ENCODE data around the gene UBE2D2.

Gene UBE2D2

DNA sequence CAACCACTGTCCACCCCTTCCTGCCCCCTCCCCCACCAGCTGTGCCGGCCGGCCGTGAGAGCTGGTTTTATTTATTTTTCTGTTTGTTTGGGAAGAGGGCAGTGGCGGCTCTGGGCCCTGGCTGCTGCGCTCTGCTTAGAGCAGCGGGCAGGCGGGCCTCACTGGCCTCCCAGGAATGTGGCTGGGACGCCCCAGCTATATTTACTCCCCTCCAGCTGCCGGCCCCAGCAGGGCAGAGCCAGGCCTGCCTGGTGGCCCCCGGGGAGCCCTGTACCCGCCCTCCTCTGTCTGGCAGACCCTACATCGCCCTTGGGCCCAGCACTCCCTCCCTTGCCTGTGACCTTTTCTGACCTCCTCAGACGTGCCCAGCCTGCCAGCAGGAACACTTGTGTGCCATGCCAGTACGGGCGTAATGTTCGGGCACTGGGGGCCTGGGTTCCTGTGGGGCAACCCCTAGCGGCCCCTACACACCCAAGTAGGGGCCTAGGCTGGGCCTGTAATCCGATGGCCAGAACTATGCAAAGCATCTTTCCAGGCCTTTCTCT lies 94.7 kb downstream of the UBE2D2 start:
- Histone ChIP-seq H3K36me3 (ENCODE audit: control insufficient read depth, insufficient read depth, low read length) (no peaks in the 10 kb centered on the region), H3K27me3 (ENCODE audit: control insufficient read depth, insufficient read depth, low read length) (no peaks in the 10 kb centered on the region), H3K9me3 (ENCODE audit: control insufficient read depth, insufficient read depth, low read length) (no peaks in the 10 kb centered on the region), H3K4me1 (ENCODE audit: control insufficient read depth, insufficient read depth, low read length) (peaks cover 45% of the 10 kb centered on the region), H3K9ac (ENCODE audit: low read depth, low read length) (no peak overlapping the region), H3K4me3 (ENCODE audit: low read depth, low read length) (no peak overlapping the region)

DNA sequence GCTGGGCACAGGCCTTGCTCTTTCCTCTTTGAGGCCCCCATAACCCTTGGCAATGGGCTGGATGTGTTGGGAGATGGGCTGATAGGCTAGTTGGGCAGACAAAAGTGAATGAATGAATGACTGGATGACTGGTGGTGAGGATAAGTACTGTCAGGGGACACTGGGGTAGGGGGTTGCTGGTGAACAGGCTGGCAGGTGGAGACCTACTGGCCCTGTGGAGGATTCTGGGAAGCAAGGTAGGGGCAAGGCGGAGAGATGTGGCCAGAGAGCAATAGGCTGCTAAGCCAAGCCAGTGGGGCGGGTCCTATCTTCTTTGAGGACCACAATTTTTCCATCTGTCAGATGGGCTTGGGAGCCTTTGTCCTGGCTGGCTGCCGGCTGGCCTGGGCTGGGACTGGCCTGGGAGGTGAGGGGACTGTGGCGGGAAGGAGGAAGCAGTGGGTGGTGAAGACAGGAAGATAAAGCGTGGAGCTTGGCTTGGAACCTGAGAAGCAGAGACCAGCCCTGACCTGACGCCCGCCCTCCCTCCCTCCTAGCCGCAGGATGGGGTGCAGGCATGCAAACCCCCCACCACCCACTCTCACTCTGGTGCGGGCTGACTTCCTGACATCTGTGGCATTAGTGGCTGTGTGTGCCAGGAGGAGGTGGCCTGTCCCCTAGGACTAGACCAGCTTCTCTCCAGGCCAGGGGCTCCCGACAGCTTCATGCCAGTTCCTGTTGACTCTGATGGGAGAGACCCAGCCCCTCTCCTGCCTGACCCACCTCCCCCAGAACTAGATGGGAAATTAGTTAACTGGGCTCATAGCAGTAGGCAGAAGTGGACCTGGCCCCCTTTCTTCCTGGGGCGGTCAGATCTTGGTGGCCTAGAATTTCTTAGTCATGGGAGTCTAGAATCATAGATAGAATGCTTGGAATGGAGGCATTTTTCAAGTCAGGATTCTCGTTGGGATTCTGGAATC lies 96.5 kb downstream of the UBE2D2 start:
- H3K4me3 ChIP-seq (ENCODE audit: low read depth, low read length), result no peak overlapping the region
- H3K4me1 ChIP-seq (ENCODE audit: control insufficient read depth, insufficient read depth, low read length), result peaks cover 33% of the 10 kb centered on the region
- H3K9ac ChIP-seq (ENCODE audit: low read depth, low read length), result no peak overlapping the region
- no peaks in the 10 kb centered on the region for H3K36me3 ChIP-seq (ENCODE audit: control insufficient read depth, insufficient read depth, low read length)
- no peaks in the 10 kb centered on the region for H3K27me3 ChIP-seq (ENCODE audit: control insufficient read depth, insufficient read depth, low read length)
- no peaks in the 10 kb centered on the region for H3K9me3 ChIP-seq (ENCODE audit: control insufficient read depth, insufficient read depth, low read length)

DNA sequence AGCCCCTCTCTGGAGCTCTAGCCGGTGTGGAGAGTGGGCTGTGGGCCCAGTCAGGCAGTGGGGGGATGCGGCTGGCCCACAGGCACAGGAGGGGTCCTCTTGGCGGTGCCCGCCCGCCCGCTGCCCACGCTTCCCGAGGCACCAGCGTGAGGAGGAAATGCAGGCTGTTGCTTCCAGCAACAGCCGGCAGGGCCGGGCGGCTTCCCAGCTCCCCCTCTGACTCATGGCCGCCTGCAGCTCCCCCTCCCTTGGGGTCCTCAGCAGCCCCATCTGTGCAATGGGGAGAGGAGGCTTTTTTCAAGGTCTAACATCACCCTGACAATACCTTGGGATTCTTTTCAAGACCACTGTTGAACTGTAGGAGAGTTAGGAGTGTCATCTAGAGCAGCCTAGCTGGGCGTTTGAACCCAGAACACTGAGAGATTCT lies 97.4 kb downstream of the UBE2D2 start:
- Histone ChIP-seq H3K9me3 (ENCODE audit: control insufficient read depth, insufficient read depth, low read length) (no peaks in the 10 kb centered on the region), H3K4me1 (ENCODE audit: control insufficient read depth, insufficient read depth, low read length) (peaks cover 32% of the 10 kb centered on the region), H3K27me3 (ENCODE audit: control insufficient read depth, insufficient read depth, low read length) (no peaks in the 10 kb centered on the region), H3K4me3 (ENCODE audit: low read depth, low read length) (no peak overlapping the region), H3K9ac (ENCODE audit: low read depth, low read length) (peak overlapping the region; percentile 24), H3K36me3 (ENCODE audit: control insufficient read depth, insufficient read depth, low read length) (no peaks in the 10 kb centered on the region)

GRCh38 chr5:139658928-139659667 lies 98.0 kb downstream of the UBE2D2 start:
- Histone ChIP-seq H3K9ac (ENCODE audit: low read depth, low read length) (peak overlapping the region; percentile 24), H3K4me1 (ENCODE audit: control insufficient read depth, insufficient read depth, low read length) (peaks cover 32% of the 10 kb centered on the region), H3K4me3 (ENCODE audit: low read depth, low read length) (peak overlapping the region; percentile 4), H3K27me3 (ENCODE audit: control insufficient read depth, insufficient read depth, low read length) (no peaks in the 10 kb centered on the region), H3K9me3 (ENCODE audit: control insufficient read depth, insufficient read depth, low read length) (no peaks in the 10 kb centered on the region), H3K36me3 (ENCODE audit: control insufficient read depth, insufficient read depth, low read length) (no peaks in the 10 kb centered on the region)

- H3K4me3 ChIP-seq (ENCODE audit: low read depth, low read length), result no peak overlapping the region
These were observed 98.6 kb downstream of the UBE2D2 start for GRCh38 chr5:139659695-139660101.

DNA sequence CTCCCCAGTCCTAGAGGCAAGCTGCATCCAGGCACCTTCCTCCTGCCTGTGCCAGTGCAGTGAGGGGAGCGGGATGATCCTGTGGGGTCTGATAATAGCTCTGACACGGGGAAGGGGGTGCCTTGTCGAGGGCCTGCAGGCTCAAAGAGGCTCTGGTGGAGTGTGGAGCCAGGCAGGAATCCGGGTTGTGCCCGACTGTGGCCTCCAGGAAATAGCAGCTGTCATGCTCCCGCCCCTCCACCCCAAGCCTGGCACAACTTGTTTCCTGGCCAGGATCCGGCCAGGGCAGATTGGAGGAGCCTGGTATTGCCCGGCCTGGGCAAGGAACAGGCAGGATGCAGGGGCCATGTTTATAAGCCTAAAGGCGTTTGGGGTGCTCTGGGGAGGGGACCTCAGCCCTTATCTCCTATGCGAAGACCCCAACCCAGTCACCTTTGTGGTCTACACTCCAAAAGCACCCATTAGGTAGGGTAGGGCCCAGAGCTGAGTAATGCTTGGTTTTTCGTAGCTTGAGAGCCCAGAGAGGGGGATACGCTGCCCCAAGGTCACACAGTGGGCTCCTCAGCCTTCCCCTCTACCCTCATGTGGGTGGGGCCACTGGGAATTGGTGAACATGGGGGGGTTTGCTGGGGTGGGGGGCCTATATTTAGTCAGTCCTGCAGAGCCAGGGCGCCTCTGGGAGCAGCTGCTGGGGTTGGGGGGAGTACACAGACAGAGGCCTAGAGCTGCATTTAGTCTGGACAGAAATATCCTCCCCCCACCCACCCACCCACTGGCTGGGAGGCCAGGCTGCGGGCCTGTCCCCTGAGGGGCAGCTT lies 99.2 kb downstream of the UBE2D2 start:
- H3K27me3 ChIP-seq (ENCODE audit: control insufficient read depth, insufficient read depth, low read length), result no peaks in the 10 kb centered on the region
- H3K4me3 ChIP-seq (ENCODE audit: low read depth, low read length), result no peak overlapping the region
- H3K36me3 ChIP-seq (ENCODE audit: control insufficient read depth, insufficient read depth, low read length), result no peaks in the 10 kb centered on the region
- H3K9ac ChIP-seq (ENCODE audit: low read depth, low read length), result no peak overlapping the region
- H3K4me1 ChIP-seq (ENCODE audit: control insufficient read depth, insufficient read depth, low read length), result peaks cover 28% of the 10 kb centered on the region
- no peaks in the 10 kb centered on the region for H3K9me3 ChIP-seq (ENCODE audit: control insufficient read depth, insufficient read depth, low read length)

More at GRCh38 chr5:139659695-139660101, 98.6 kb downstream of the UBE2D2 start:
- H3K9me3 ChIP-seq (ENCODE audit: control insufficient read depth, insufficient read depth, low read length), result no peaks in the 10 kb centered on the region
- H3K9ac ChIP-seq (ENCODE audit: low read depth, low read length), result no peak overlapping the region
- peaks cover 28% of the 10 kb centered on the region for H3K4me1 ChIP-seq (ENCODE audit: control insufficient read depth, insufficient read depth, low read length)
- H3K27me3 ChIP-seq (ENCODE audit: control insufficient read depth, insufficient read depth, low read length), result no peaks in the 10 kb centered on the region
- H3K36me3 ChIP-seq (ENCODE audit: control insufficient read depth, insufficient read depth, low read length), result no peaks in the 10 kb centered on the region

DNA sequence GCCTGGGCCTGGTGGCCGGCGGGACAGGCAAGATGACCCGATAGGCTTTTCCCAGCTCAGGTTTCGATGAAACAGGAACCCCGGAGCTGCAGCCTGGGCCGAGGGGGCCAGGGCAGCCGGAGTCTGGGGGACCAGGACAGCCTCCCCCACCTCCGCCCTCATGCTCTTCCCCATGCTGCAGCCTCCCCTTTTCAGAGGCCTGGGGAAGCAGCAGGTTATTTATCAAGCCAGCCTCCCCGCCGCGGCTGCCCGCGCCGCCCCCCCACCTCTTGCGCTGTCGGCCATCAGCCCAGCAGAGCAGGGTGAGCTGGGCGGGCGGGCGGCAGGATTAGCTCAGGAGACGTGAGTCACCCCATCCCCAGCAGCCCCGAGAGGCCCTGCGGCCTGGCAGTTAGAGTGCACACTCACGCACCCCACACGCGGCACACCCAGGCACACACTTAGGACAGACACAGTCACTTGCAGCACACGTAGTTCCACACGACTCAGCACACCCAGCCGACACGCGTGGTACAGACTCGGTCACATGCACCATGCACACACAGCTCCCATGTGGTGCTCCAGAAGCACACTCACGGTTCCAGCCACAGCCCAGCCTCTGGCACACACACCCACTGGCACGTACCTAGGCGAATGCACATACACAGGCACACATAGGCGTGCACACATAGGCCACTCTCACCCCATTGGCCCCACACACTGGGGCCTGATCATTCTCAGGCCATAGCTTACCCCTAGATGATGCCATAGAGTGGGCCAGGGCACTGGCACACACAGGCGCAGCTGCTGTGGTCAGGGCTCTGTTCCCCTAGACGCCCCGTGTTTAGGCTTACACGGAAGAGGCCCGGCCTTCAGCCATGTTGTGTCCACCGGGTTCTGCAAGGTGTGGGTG lies 100.0 kb downstream of the UBE2D2 start:
- peaks cover 28% of the 10 kb centered on the region for H3K4me1 ChIP-seq (ENCODE audit: control insufficient read depth, insufficient read depth, low read length)
- no peaks in the 10 kb centered on the region for H3K9me3 ChIP-seq (ENCODE audit: control insufficient read depth, insufficient read depth, low read length)
- H3K4me3 ChIP-seq (ENCODE audit: low read depth, low read length), result no peak overlapping the region
- H3K9ac ChIP-seq (ENCODE audit: low read depth, low read length), result no peak overlapping the region
- no peaks in the 10 kb centered on the region for H3K27me3 ChIP-seq (ENCODE audit: control insufficient read depth, insufficient read depth, low read length)
- peaks cover 2% of the 10 kb centered on the region for H3K36me3 ChIP-seq (ENCODE audit: control insufficient read depth, insufficient read depth, low read length)

DNA sequence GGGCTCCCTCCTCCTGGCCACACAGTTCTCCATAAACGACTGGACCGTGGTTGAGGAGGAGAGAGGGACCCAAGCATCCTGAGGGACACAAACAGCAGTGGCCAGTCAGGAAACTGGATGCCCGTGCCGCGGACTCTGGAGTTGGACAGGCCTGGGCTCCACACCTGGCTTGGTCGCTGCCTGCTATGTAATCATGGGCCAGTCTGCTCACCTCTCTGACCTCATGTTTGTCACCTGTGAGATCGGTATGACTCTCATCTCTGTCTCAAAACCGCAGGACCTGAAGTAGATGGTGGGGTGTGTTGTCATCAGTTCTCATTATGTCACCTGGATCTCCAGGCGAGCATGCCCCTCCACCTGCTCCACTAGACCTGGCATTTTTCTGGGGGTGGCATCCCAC lies 101.5 kb downstream of the UBE2D2 start:
- Histone ChIP-seq H3K36me3 (ENCODE audit: control insufficient read depth, insufficient read depth, low read length) (peaks cover 2% of the 10 kb centered on the region), H3K4me1 (ENCODE audit: control insufficient read depth, insufficient read depth, low read length) (peaks cover 25% of the 10 kb centered on the region), H3K4me3 (ENCODE audit: low read depth, low read length) (no peak overlapping the region), H3K27me3 (ENCODE audit: control insufficient read depth, insufficient read depth, low read length) (no peaks in the 10 kb centered on the region), H3K9me3 (ENCODE audit: control insufficient read depth, insufficient read depth, low read length) (no peaks in the 10 kb centered on the region), H3K9ac (ENCODE audit: low read depth, low read length) (no peak overlapping the region)

GRCh38 chr5:139663207-139664085 lies 102.3 kb downstream of the UBE2D2 start:
- Histone ChIP-seq H3K4me3 (ENCODE audit: low read depth, low read length) (no peak overlapping the region), H3K9me3 (ENCODE audit: control insufficient read depth, insufficient read depth, low read length) (no peaks in the 10 kb centered on the region), H3K9ac (ENCODE audit: low read depth, low read length) (no peak overlapping the region), H3K27me3 (ENCODE audit: control insufficient read depth, insufficient read depth, low read length) (no peaks in the 10 kb centered on the region), H3K4me1 (ENCODE audit: control insufficient read depth, insufficient read depth, low read length) (peaks cover 25% of the 10 kb centered on the region), H3K36me3 (ENCODE audit: control insufficient read depth, insufficient read depth, low read length) (peaks cover 2% of the 10 kb centered on the region)
